A549 (cell line): ENCODE data around the gene FBXO47.

ENCODE experiments used
- CEBPB ChIP-seq, 2 experiments: fragments of >200 bp in 1 of 2; sonication (Bioruptor Twin) in 1 of 2; formaldehyde crosslinking in 1 of 2; IDR thresholded peaks; 2 replicates each; pipeline ENCODE4 v1.6.1; 2012 to 2016
- ESRRA ChIP-seq: fragments of 150-350 bp; IDR thresholded peaks from 2 replicates; pipeline ENCODE4 v1.6.1; 2014; ENCODE audit warnings: mild to moderate bottlenecking, low read length, borderline replicate concordance
- TF ChIP-seq, protein P1 (sequence below): fragments of >200 bp; sonication (Bioruptor Twin); formaldehyde crosslinking; IDR thresholded peaks from 3 replicates; pipeline ENCODE4 v1.5.1; 2016

DNA sequence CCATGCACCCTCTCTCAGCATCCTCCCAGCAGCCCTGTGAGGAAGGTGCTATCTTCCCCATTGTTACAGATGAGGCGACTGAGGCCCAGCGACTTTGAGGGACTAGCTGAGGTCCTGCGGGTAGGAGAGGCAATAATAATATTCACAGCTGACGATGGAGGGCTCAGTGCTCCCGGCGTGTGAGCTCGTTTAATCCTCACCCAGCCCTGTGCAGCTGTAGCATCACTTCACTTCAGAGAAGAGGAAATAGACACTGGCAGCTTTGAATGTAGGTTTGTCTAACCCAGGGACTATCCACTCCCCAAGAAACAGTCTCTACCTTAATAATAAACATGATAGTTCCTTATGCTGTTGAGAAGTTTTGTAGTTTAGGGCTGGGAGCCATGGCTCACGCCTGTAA is 75.8 kb downstream of the FBXO47 start:
- TF ChIP-seq, protein P1, sequence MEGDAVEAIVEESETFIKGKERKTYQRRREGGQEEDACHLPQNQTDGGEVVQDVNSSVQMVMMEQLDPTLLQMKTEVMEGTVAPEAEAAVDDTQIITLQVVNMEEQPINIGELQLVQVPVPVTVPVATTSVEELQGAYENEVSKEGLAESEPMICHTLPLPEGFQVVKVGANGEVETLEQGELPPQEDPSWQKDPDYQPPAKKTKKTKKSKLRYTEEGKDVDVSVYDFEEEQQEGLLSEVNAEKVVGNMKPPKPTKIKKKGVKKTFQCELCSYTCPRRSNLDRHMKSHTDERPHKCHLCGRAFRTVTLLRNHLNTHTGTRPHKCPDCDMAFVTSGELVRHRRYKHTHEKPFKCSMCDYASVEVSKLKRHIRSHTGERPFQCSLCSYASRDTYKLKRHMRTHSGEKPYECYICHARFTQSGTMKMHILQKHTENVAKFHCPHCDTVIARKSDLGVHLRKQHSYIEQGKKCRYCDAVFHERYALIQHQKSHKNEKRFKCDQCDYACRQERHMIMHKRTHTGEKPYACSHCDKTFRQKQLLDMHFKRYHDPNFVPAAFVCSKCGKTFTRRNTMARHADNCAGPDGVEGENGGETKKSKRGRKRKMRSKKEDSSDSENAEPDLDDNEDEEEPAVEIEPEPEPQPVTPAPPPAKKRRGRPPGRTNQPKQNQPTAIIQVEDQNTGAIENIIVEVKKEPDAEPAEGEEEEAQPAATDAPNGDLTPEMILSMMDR = no peak
- TF ChIP-seq ESRRA (no peak), CEBPB (IDR thresholded peaks at IDR 0.05) (no peak)
